HCT116 (cell line): Measurements from ENCODE around the gene TTC33. TPM values are rescaled to one million over a fixed set of nuclear protein-coding genes. Genes with fewer than 3 reads are reported as not detected.
"Not testable (repeated sequence)": the region's sequence is repeated elsewhere in the genome, so short reads cannot be mapped to it uniquely, and the experiment has no call there.

Experiments used
- ATAC-seq: fragments of 200-7000 bp; cut with Tn5 transposase; 2 replicates; pipeline ENCODE4 v1.9.1; 2020; ENCODE audit warnings: mild to moderate bottlenecking, moderate library complexity
- BruUV-seq: library from RNA; stranded (reverse); fragments of 400-500 nt; replicated peaks from 2 replicates; lab custom pipeline; 2021; lab: Mats Ljungman, UMichigan
- CTCF ChIA-PET: fragments of 300-600 bp; sonication (Branson Sonifier 250); formaldehyde crosslinking; loops from one replicate; lab custom pipeline; 2021; ENCODE audit warnings: antibody characterized with exemption; lab: Charles Lee
- POLR2A ChIA-PET: fragments of 300-600, 350-600 bp; sonication (Branson Sonifier 250); formaldehyde crosslinking; loops from one replicate; lab custom pipeline; 2021; ENCODE audit warnings: antibody characterized with exemption; lab: Charles Lee
- RAD21 ChIA-PET, 2 experiments: fragments of 300-600 bp; sonication (Branson Sonifier 250); formaldehyde crosslinking; loops; one replicate each; lab custom pipeline; 2023; ENCODE audit warnings: low total read pairs in 2 of 2; ENCODE audit not compliant: uncharacterized antibody in 2 of 2, unreplicated experiment in 2 of 2, low non-redundant PET in 1 of 2; lab: Charles Lee
- DNase-seq: peaks from one replicate; pipeline ENCODE4 v3.0.0-alpha.2; 2010; ENCODE audit warnings: low read depth, low spot score
- H2AFZ ChIP-seq: fragments of 200-600 bp; shearing (Covaris generic), sonication (generic); 2 replicates; pipeline ENCODE4 v1.6.1; 2017; ENCODE audit warnings: low read depth, mixed run types, mixed read lengths, antibody characterized with exemption, low read length; ENCODE audit not compliant: poor library complexity, severe bottlenecking
- H3K27ac ChIP-seq: 2 replicates; pipeline ENCODE4 v1.5.1; 2012; ENCODE audit warnings: low read depth, low read length
- H3K27me3 ChIP-seq: fragments of 200-600 bp; sonication (generic); 2 replicates; pipeline ENCODE4 v1.6.1; 2016; ENCODE audit warnings: mixed run types, low read length, mixed read lengths; ENCODE audit not compliant: insufficient read depth
- H3K36me3 ChIP-seq, 2 experiments: fragments of 200-500 bp in 1 of 2; fragments of 200-600 bp in 1 of 2; sonication (Bioruptor generic) in 1 of 2; sonication (generic) in 1 of 2; 2 replicates each; pipeline versions ENCODE4 v1.5.1 to v1.6.1; 2014 to 2016; ENCODE audit warnings: low read length in 2 of 2, inconsistent platforms in 1 of 2, mixed read lengths in 1 of 2, mixed run types in 1 of 2; ENCODE audit not compliant: insufficient read depth in 2 of 2, control insufficient read depth in 1 of 2
- H3K4me1 ChIP-seq, 2 experiments: fragments of 200-600 bp in 1 of 2; sonication (generic) in 1 of 2; 2 replicates each; pipeline versions ENCODE4 v1.5.1 to v1.6.1; 2012 to 2017; ENCODE audit warnings: low read length in 2 of 2, inconsistent platforms in 1 of 2, mild to moderate bottlenecking in 1 of 2, mixed read lengths in 1 of 2, mixed run types in 1 of 2, moderate library complexity in 1 of 2; ENCODE audit not compliant: insufficient read depth in 2 of 2, control insufficient read depth in 1 of 2
- H3K4me2 ChIP-seq: fragments of 200-600 bp; sonication (generic); 2 replicates; pipeline ENCODE4 v1.6.1; 2017; ENCODE audit warnings: mixed run types, low read length, mixed read lengths
- H3K4me3 ChIP-seq, 2 experiments: fragments of 200-600 bp in 1 of 2; sonication (generic) in 1 of 2; replicated peaks in 1 of 2; 2 replicates each; pipeline ENCODE4 v1.5.1; 2011 to 2016; ENCODE audit warnings: low read length in 2 of 2, control low read depth in 1 of 2, low read depth in 1 of 2, mild to moderate bottlenecking in 1 of 2, mixed read lengths in 1 of 2, mixed run types in 1 of 2
- H3K79me2 ChIP-seq: fragments of 200-600 bp; sonication (generic); 2 replicates; pipeline ENCODE4 v1.6.1; 2017; ENCODE audit warnings: mild to moderate bottlenecking, mixed run types, low read length, moderate library complexity, mixed read lengths; ENCODE audit not compliant: insufficient read depth
- H3K9ac ChIP-seq: fragments of 200-600 bp; sonication (generic); 2 replicates; pipeline ENCODE4 v1.6.1; 2016; ENCODE audit warnings: low read length, mixed read lengths
- H3K9me2 ChIP-seq: fragments of 200-600 bp; sonication (generic), shearing (Covaris generic); 2 replicates; pipeline ENCODE4 v1.6.1; 2017; ENCODE audit warnings: mixed run types, mild to moderate bottlenecking, moderate library complexity; ENCODE audit not compliant: insufficient read depth
- H3K9me3 ChIP-seq, 2 experiments: fragments of 200-500 bp in 1 of 2; fragments of 200-600 bp in 1 of 2; sonication (Bioruptor generic) in 1 of 2; sonication (generic) in 1 of 2; 2 replicates each; pipeline ENCODE4 v1.6.1; 2014 to 2017; ENCODE audit warnings: low read length in 2 of 2, mixed read lengths in 2 of 2, inconsistent platforms in 1 of 2, low read depth in 1 of 2, mild to moderate bottlenecking in 1 of 2, mixed run types in 1 of 2, moderate library complexity in 1 of 2; ENCODE audit not compliant: control insufficient read depth in 1 of 2, insufficient read depth in 1 of 2
- H4K20me1 ChIP-seq: fragments of 200-600 bp; sonication (generic), shearing (Covaris generic); 2 replicates; pipeline ENCODE4 v1.6.1; 2017; ENCODE audit warnings: mixed run types, mild to moderate bottlenecking, moderate library complexity; ENCODE audit not compliant: insufficient read depth
- CBX3 ChIP-seq: IDR thresholded peaks from 2 replicates; pipeline ENCODE4 v1.6.1; 2012; ENCODE audit warnings: low read depth
- POLR2AphosphoS5 ChIP-seq: IDR thresholded peaks from 2 replicates; pipeline ENCODE4 v1.6.1; 2011; ENCODE audit warnings: mild to moderate bottlenecking, low read depth, low read length, moderate library complexity
- TCF7L2 ChIP-seq: IDR thresholded peaks from 2 replicates; pipeline ENCODE4 v1.7.0; 2011; ENCODE audit warnings: borderline replicate concordance, inconsistent platforms; ENCODE audit not compliant: insufficient read depth, insufficient read length; ENCODE audit errors: extremely low read depth
- intact Hi-C: fragments of 100-400 bp; cut with micrococcal nuclease; formaldehyde crosslinking; loops from 2 replicates; pipeline ENCODE4 v1.10.0; 2022
- total RNA-seq: library from RNA; stranded (reverse); gene quantifications from one replicate; pipeline ENCODE4 v1.2.1, GENCODE V29; 2021; ENCODE audit not compliant: unreplicated experiment
- TF ChIP-seq, protein P1 (sequence below): IDR thresholded peaks from 2 replicates; pipeline ENCODE4 v1.6.1; 2012; ENCODE audit warnings: low read depth
- TF ChIP-seq, protein P2 (sequence below): IDR thresholded peaks from 2 replicates; pipeline ENCODE4 v1.6.1; 2012

The TTC33 gene
- total RNA-seq, 1 experiment from 2014 or later: 14.5 TPM

DNA sequence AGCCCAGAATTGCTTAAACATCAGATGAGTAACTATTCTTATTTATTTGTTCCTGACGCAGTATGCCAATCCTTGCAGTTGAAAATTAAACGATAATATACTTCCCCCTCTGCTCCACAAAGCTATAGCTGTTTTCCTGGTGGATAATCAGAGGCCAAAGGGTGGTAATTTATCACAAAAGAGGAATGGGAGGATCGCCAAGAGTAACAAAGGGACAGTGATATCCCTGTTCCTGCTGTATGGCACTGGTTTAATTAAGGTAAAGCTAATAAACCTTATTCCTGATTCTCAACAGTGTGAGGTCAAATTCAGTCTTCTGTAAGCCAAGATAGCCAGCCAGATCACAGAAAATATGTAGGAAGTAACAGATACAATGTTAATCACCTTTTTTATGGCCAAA is 109.5 kb downstream of the TTC33 start:
- POLR2A ChIA-PET: no interaction called here
- Histone ChIP-seq H3K9me2 (no peaks in the 10 kb centered on the region), H3K27ac (no peak overlapping the region), H3K9ac (no peak overlapping the region), H3K4me2 (no peak overlapping the region), H3K79me2 (no peaks in the 10 kb centered on the region), H3K27me3 (no peaks in the 10 kb centered on the region), H3K9me3 (no peaks in the 10 kb centered on the region), H3K36me3 (no peaks in the 10 kb centered on the region), H2AFZ (no peak overlapping the region), H3K4me3 (no peak overlapping the region), H3K4me1 (peaks cover 2 to 10% of the 10 kb centered on the region in 2 experiments; a peak in 3 of 4 replicates), H4K20me1 (no peaks in the 10 kb centered on the region)
- CTCF ChIA-PET: no interaction called here
- intact Hi-C loops: no loop called here
- RAD21 ChIA-PET: no interaction called here
- BruUV-seq: no TSS peak
- no peak for DNase-seq
- no peak for ATAC-seq
- TF ChIP-seq CBX3 (no peak), TCF7L2 (no peak), POLR2AphosphoS5 (no peak)
- TF ChIP-seq, protein P1, sequence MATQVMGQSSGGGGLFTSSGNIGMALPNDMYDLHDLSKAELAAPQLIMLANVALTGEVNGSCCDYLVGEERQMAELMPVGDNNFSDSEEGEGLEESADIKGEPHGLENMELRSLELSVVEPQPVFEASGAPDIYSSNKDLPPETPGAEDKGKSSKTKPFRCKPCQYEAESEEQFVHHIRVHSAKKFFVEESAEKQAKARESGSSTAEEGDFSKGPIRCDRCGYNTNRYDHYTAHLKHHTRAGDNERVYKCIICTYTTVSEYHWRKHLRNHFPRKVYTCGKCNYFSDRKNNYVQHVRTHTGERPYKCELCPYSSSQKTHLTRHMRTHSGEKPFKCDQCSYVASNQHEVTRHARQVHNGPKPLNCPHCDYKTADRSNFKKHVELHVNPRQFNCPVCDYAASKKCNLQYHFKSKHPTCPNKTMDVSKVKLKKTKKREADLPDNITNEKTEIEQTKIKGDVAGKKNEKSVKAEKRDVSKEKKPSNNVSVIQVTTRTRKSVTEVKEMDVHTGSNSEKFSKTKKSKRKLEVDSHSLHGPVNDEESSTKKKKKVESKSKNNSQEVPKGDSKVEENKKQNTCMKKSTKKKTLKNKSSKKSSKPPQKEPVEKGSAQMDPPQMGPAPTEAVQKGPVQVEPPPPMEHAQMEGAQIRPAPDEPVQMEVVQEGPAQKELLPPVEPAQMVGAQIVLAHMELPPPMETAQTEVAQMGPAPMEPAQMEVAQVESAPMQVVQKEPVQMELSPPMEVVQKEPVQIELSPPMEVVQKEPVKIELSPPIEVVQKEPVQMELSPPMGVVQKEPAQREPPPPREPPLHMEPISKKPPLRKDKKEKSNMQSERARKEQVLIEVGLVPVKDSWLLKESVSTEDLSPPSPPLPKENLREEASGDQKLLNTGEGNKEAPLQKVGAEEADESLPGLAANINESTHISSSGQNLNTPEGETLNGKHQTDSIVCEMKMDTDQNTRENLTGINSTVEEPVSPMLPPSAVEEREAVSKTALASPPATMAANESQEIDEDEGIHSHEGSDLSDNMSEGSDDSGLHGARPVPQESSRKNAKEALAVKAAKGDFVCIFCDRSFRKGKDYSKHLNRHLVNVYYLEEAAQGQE: no peak
- TF ChIP-seq, protein P2, sequence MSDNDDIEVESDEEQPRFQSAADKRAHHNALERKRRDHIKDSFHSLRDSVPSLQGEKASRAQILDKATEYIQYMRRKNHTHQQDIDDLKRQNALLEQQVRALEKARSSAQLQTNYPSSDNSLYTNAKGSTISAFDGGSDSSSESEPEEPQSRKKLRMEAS: no peak
- TF ChIP-seq, all 23 proteins: peak for 0

GRCh38 chr5:40639531-40639930 is 116.2 kb downstream of the TTC33 start:
- intact Hi-C loops, BruUV-seq, H3K79me2 ChIP-seq, H3K27me3 ChIP-seq, H3K9ac ChIP-seq, POLR2A ChIA-PET, H3K9me2 ChIP-seq, DNase-seq, H3K27ac ChIP-seq, H3K36me3 ChIP-seq, ATAC-seq, H2AFZ ChIP-seq, CTCF ChIA-PET, H3K4me2 ChIP-seq, H3K9me3 ChIP-seq, H4K20me1 ChIP-seq, H3K4me3 ChIP-seq, RAD21 ChIA-PET: not testable (repeated sequence)
- peaks cover 4 to 13% of the 10 kb centered on the region in 2 experiments; a peak in 3 of 4 replicates for H3K4me1 ChIP-seq
